Mesenchymal stem cell (in vitro differentiated cells and primary cell): ENCODE data around the gene MLXIP.

ENCODE experiments used
- DNase-seq: peaks from one replicate; pipeline ENCODE4 v3.0.0-alpha.2; 2013
- H2AFZ ChIP-seq: one replicate; pipeline ENCODE4 v1.6.1; 2013; ENCODE audit warnings: low read depth, mild to moderate bottlenecking, control low read depth, inconsistent platforms, low read length, moderate library complexity
- H2AK5ac ChIP-seq: 2 replicates; pipeline ENCODE4 v1.6.1; 2013; ENCODE audit warnings: low read length, moderate library complexity, mild to moderate bottlenecking, inconsistent platforms; ENCODE audit not compliant: severe bottlenecking
- H2BK120ac ChIP-seq: one replicate; pipeline ENCODE4 v1.6.1; 2013; ENCODE audit warnings: low read depth, mild to moderate bottlenecking, inconsistent platforms, low read length, moderate library complexity
- H2BK12ac ChIP-seq, 2 experiments: one replicate each; pipeline ENCODE4 v1.6.1; 2013; ENCODE audit warnings: inconsistent platforms in 2 of 2, low read length in 2 of 2, mild to moderate bottlenecking in 2 of 2, moderate library complexity in 2 of 2, control low read depth in 1 of 2
- H2BK15ac ChIP-seq: one replicate; pipeline ENCODE4 v1.6.1; 2013; ENCODE audit warnings: mild to moderate bottlenecking, low read depth, inconsistent platforms; ENCODE audit not compliant: poor library complexity, severe bottlenecking
- H2BK5ac ChIP-seq: 2 replicates; pipeline ENCODE4 v1.6.1; 2013; ENCODE audit warnings: low read depth, mild to moderate bottlenecking, low read length, control low read depth, inconsistent platforms; ENCODE audit not compliant: poor library complexity, severe bottlenecking
- H3K14ac ChIP-seq, 2 experiments: one replicate each; pipeline ENCODE4 v1.6.1; 2013; ENCODE audit warnings: inconsistent platforms in 2 of 2, low read length in 2 of 2, control low read depth in 1 of 2, mild to moderate bottlenecking in 1 of 2, moderate library complexity in 1 of 2
- H3K18ac ChIP-seq, 2 experiments: one replicate each; pipeline ENCODE4 v1.6.1; 2013; ENCODE audit warnings: inconsistent platforms in 2 of 2, low read length in 2 of 2, control low read depth in 1 of 2, low read depth in 1 of 2, mild to moderate bottlenecking in 1 of 2
- H3K23ac ChIP-seq, 2 experiments: one replicate each; pipeline ENCODE4 v1.6.1; 2013; ENCODE audit warnings: inconsistent platforms in 2 of 2, low read length in 2 of 2, mild to moderate bottlenecking in 2 of 2, moderate library complexity in 2 of 2, control low read depth in 1 of 2
- H3K27ac ChIP-seq: 2 replicates; pipeline ENCODE4 v1.5.1; 2013; ENCODE audit warnings: mild to moderate bottlenecking, moderate library complexity, low read length, control low read depth, inconsistent platforms; ENCODE audit not compliant: poor library complexity, severe bottlenecking
- H3K27me3 ChIP-seq, 2 experiments: 2 replicates each; pipeline versions ENCODE4 v1.6.1 to v1.7.0; 2013; ENCODE audit warnings: low read length in 2 of 2, mild to moderate bottlenecking in 2 of 2, moderate library complexity in 2 of 2, control low read depth in 1 of 2, inconsistent platforms in 1 of 2; ENCODE audit not compliant: control insufficient read depth in 1 of 2, insufficient read depth in 1 of 2
- H3K36me3 ChIP-seq, 2 experiments: 2 replicates each; pipeline versions ENCODE4 v1.6.1 to v1.7.0; 2013; ENCODE audit warnings: low read length in 2 of 2, control low read depth in 1 of 2, inconsistent platforms in 1 of 2, low read depth in 1 of 2, mild to moderate bottlenecking in 1 of 2; ENCODE audit not compliant: insufficient read depth in 2 of 2, control insufficient read depth in 1 of 2
- H3K4ac ChIP-seq, 2 experiments: one replicate each; pipeline ENCODE4 v1.6.1; 2013; ENCODE audit warnings: inconsistent platforms in 2 of 2, low read length in 2 of 2, mild to moderate bottlenecking in 2 of 2, moderate library complexity in 2 of 2, control low read depth in 1 of 2, low read depth in 1 of 2
- H3K4me1 ChIP-seq: 2 replicates; pipeline ENCODE4 v1.6.1; 2013; ENCODE audit warnings: low read depth, low read length, control low read depth; ENCODE audit not compliant: control insufficient read depth, insufficient read depth
- H3K4me2 ChIP-seq: 2 replicates; pipeline ENCODE4 v1.6.1; 2013; ENCODE audit warnings: low read length, mild to moderate bottlenecking, inconsistent platforms; ENCODE audit not compliant: poor library complexity, severe bottlenecking
- H3K4me3 ChIP-seq, 2 experiments: 2 replicates each; pipeline versions ENCODE4 v1.5.1 to v1.7.0; 2013; ENCODE audit warnings: low read length in 2 of 2, mild to moderate bottlenecking in 2 of 2, control low read depth in 1 of 2, low read depth in 1 of 2; ENCODE audit not compliant: insufficient read depth in 1 of 2
- H3K79me1 ChIP-seq: replicated peaks from 2 replicates; pipeline ENCODE4 v1.6.1; 2013; ENCODE audit warnings: mild to moderate bottlenecking, control low read depth, low read length, inconsistent platforms; ENCODE audit not compliant: poor library complexity, severe bottlenecking
- H3K9ac ChIP-seq: 2 replicates; pipeline ENCODE4 v1.7.0; 2013; ENCODE audit warnings: mild to moderate bottlenecking, low read length, moderate library complexity
- H3K9me3 ChIP-seq: 2 replicates; pipeline ENCODE4 v1.7.0; 2013; ENCODE audit warnings: mild to moderate bottlenecking, low read length; ENCODE audit not compliant: control insufficient read depth
- H4K8ac ChIP-seq: one replicate; pipeline ENCODE4 v1.6.1; 2013; ENCODE audit warnings: inconsistent platforms, mild to moderate bottlenecking, low read length, moderate library complexity
- H4K91ac ChIP-seq: one replicate; pipeline ENCODE4 v1.6.1; 2013; ENCODE audit warnings: mild to moderate bottlenecking, low read length, inconsistent platforms
- WGBS: methylation state at CpG from one replicate; pipeline ENCODE4 v1.1.7; 2013; ENCODE audit warnings: mixed read lengths; 5-methylcytosine and 5-hydroxymethylcytosine counted together

Gene MLXIP

GRCh38 chr12:122127839-122128238, 49.3 kb downstream of the MLXIP start:
- Histone ChIP-seq H3K4ac (no peak overlapping the region), H3K36me3 (peaks cover 46 to 48% of the 10 kb centered on the region in 2 experiments), H3K27ac (no peak overlapping the region), H2AFZ (no peak overlapping the region), H4K8ac (no peak overlapping the region), H3K79me1 (peaks cover 12% of the 10 kb centered on the region), H2BK5ac (no peak overlapping the region), H2BK15ac (no peak overlapping the region), H3K9me3 (no peaks in the 10 kb centered on the region), H2AK5ac (no peak overlapping the region), H3K4me1 (peaks cover 37% of the 10 kb centered on the region), H3K4me2 (no peak overlapping the region), H2BK12ac (no peak overlapping the region), H3K27me3 (no peaks in the 10 kb centered on the region), H3K14ac (no peak overlapping the region), H3K9ac (no peak overlapping the region), H3K18ac (no peak overlapping the region), H3K4me3 (no peak overlapping the region), H2BK120ac (no peak overlapping the region), H4K91ac (no peak overlapping the region), H3K23ac (no peak overlapping the region)
- WGBS, result 96% methylated on average over 12 of the region's 13 CpGs
- no peak for DNase-seq

- Histone ChIP-seq H3K18ac (no peak overlapping the region), H3K4me2 (no peak overlapping the region), H3K27me3 (no peaks in the 10 kb centered on the region), H2BK12ac (no peak overlapping the region), H3K36me3 (peaks cover 52 to 55% of the 10 kb centered on the region in 2 experiments), H3K9ac (no peak overlapping the region), H3K79me1 (peaks cover 10% of the 10 kb centered on the region), H3K4me1 (peaks cover 34% of the 10 kb centered on the region), H2BK5ac (no peak overlapping the region), H3K27ac (no peak overlapping the region), H3K14ac (no peak overlapping the region), H3K9me3 (no peaks in the 10 kb centered on the region), H2BK120ac (no peak overlapping the region), H2BK15ac (no peak overlapping the region), H4K91ac (no peak overlapping the region), H4K8ac (no peak overlapping the region), H2AFZ (no peak overlapping the region), H2AK5ac (peak overlapping the region; percentile 10), H3K23ac (no peak overlapping the region), H3K4me3 (no peak overlapping the region), H3K4ac (no peak overlapping the region)
- DNase-seq, result no peak
- WGBS, result 97% methylated on average over 5 of the region's 5 CpGs
These were observed 49.9 kb downstream of the MLXIP start for GRCh38 chr12:122128481-122128880.

- peaks cover 58 to 61% of the 10 kb centered on the region in 2 experiments for H3K36me3 ChIP-seq
- H3K4me3 ChIP-seq, result no peak overlapping the region
- H3K18ac ChIP-seq, result no peak overlapping the region
- peaks cover 29% of the 10 kb centered on the region for H3K4me1 ChIP-seq
- H2BK15ac ChIP-seq, result no peak overlapping the region
- peak overlapping the region; percentile 37 for H2AK5ac ChIP-seq
- no peak overlapping the region for H4K91ac ChIP-seq
- H3K4me2 ChIP-seq, result no peak overlapping the region
- H2BK5ac ChIP-seq, result no peak overlapping the region
- no peak overlapping the region for H4K8ac ChIP-seq
- no peak overlapping the region for H3K14ac ChIP-seq
- no peak overlapping the region for H3K27ac ChIP-seq
- H3K23ac ChIP-seq, result no peak overlapping the region
- H3K4ac ChIP-seq, result no peak overlapping the region
- WGBS, result 96% methylated on average over 13 of the region's 13 CpGs
- no peak overlapping the region for H3K9ac ChIP-seq
- no peak for DNase-seq
- peaks cover 12% of the 10 kb centered on the region for H3K79me1 ChIP-seq
- H3K9me3 ChIP-seq, result no peaks in the 10 kb centered on the region
- no peak overlapping the region for H2BK12ac ChIP-seq
- H2AFZ ChIP-seq, result no peak overlapping the region
- no peaks in the 10 kb centered on the region for H3K27me3 ChIP-seq
- no peak overlapping the region for H2BK120ac ChIP-seq
These were observed 50.6 kb downstream of the MLXIP start for GRCh38 chr12:122129131-122129530.

GRCh38 chr12:122130150-122130549, 51.6 kb downstream of the MLXIP start:
- no peak for DNase-seq
- Histone ChIP-seq H3K4me2 (no peak overlapping the region), H3K14ac (peak overlapping the region in 1 of 2 experiments; percentile 51), H2AFZ (no peak overlapping the region), H3K36me3 (peaks cover 62 to 66% of the 10 kb centered on the region in 2 experiments), H3K9me3 (no peaks in the 10 kb centered on the region), H2AK5ac (no peak overlapping the region), H4K8ac (no peak overlapping the region), H2BK15ac (no peak overlapping the region), H3K4me1 (peaks cover 29% of the 10 kb centered on the region), H3K18ac (no peak overlapping the region), H2BK5ac (no peak overlapping the region), H3K27ac (peak overlapping the region; percentile 79), H3K4me3 (no peak overlapping the region), H3K9ac (no peak overlapping the region), H3K79me1 (peaks cover 10% of the 10 kb centered on the region), H3K27me3 (no peaks in the 10 kb centered on the region), H2BK12ac (peak overlapping the region in 1 of 2 experiments; percentile 26), H2BK120ac (no peak overlapping the region), H4K91ac (no peak overlapping the region), H3K23ac (peak overlapping the region in 1 of 2 experiments; percentile 24), H3K4ac (no peak overlapping the region)
- WGBS, result 83% methylated on average over 17 of the region's 17 CpGs
